Embryonic facial prominence (tissue), 1 donor: ENCODE data around the gene SLC1A6.
"Not testable (repeated sequence)": the region's sequence is repeated elsewhere in the genome, so short reads cannot be mapped to it uniquely, and the experiment has no call there.

Experiments used
- DNase-seq: peaks from one replicate; pipeline ENCODE4 v3.0.0-alpha.2; 2016; ENCODE audit errors: extremely low spot score

Gene SLC1A6

GRCh38 chr19:14979476-14980255 is at the start of gene SLC1A6:
Gene SLC1A6 (minus strand): TSS chr19:14979864. CDS start chr19:14972910, 6,954 bp downstream.
- DNase-seq = no peak

GRCh38 chr19:15028490-15028889 is 48.8 kb upstream of the SLC1A6 start:
- no peak for DNase-seq

GRCh38 chr19:15025217-15025616 is 45.6 kb upstream of the SLC1A6 start:
- no peak for DNase-seq

- no peak for DNase-seq
These were observed 43.1 kb upstream of the SLC1A6 start for GRCh38 chr19:15022752-15023151.

- DNase-seq = no peak
These were observed 41.8 kb upstream of the SLC1A6 start for GRCh38 chr19:15021286-15022007.

- DNase-seq = not testable (repeated sequence)
These were observed 39.2 kb upstream of the SLC1A6 start for GRCh38 chr19:15018836-15019235.

- no peak for DNase-seq
These were observed 36.4 kb upstream of the SLC1A6 start for GRCh38 chr19:15015946-15016542.

GRCh38 chr19:15014579-15014978 is 34.9 kb upstream of the SLC1A6 start:
- DNase-seq = no peak

- DNase-seq = no peak
These were observed 31.0 kb upstream of the SLC1A6 start for GRCh38 chr19:15010501-15011300.

- DNase-seq = no peak
These were observed 28.6 kb upstream of the SLC1A6 start for GRCh38 chr19:15008308-15008707.

GRCh38 chr19:14997981-14998380 is 18.3 kb upstream of the SLC1A6 start:
- no peak for DNase-seq

- no peak for DNase-seq
These were observed 13.1 kb upstream of the SLC1A6 start for GRCh38 chr19:14992780-14993179.

GRCh38 chr19:14985133-14985532 is 5.5 kb upstream of the SLC1A6 start:
- no peak for DNase-seq

GRCh38 chr19:14978161-14978776 is 1.4 kb downstream of the SLC1A6 start:
- no peak for DNase-seq

GRCh38 chr19:14977128-14977527 is 2.5 kb downstream of the SLC1A6 start:
- DNase-seq = no peak

GRCh38 chr19:14974488-14974887 is 5.2 kb downstream of the SLC1A6 start:
- DNase-seq = no peak

- no peak for DNase-seq
These were observed 7.0 kb downstream of the SLC1A6 start for GRCh38 chr19:14972676-14973075.

GRCh38 chr19:14971474-14971873 is 8.2 kb downstream of the SLC1A6 start:
- DNase-seq = no peak

- DNase-seq = no peak
These were observed 11.4 kb downstream of the SLC1A6 start for GRCh38 chr19:14968247-14968646.

GRCh38 chr19:14961956-14962685 is 17.5 kb downstream of the SLC1A6 start:
- no peak for DNase-seq

- DNase-seq = no peak
These were observed 20.4 kb downstream of the SLC1A6 start for GRCh38 chr19:14959263-14959662.
